Fibroblast of lung (primary cell): ENCODE data around the gene UBL4A.

Experiments used
- CTCF ChIP-seq, 2 donors: IDR thresholded peaks in 1 of 2; conservative IDR thresholded peaks in 1 of 2; 1 replicate in 1 of 2; 2 replicates in 1 of 2; pipeline ENCODE4 v1.5.1; 2011 to 2012; ENCODE audit warnings: low read length in 2 of 2, control low read depth in 1 of 2, inconsistent platforms in 1 of 2, low read depth in 1 of 2, mild to moderate bottlenecking in 1 of 2
- EZH2 ChIP-seq: IDR thresholded peaks from 2 replicates; pipeline ENCODE4 v1.5.1; 2012; ENCODE audit warnings: low read length, control low read depth, mild to moderate bottlenecking; ENCODE audit errors: missing control alignments

GRCh38 chrX:154505734-154506133 is 19.3 kb upstream of the UBL4A start:
- no peak for TF ChIP-seq CTCF (conservative IDR thresholded peaks at IDR 0.05 in 1 of 2, IDR thresholded peaks at IDR 0.05 in 1 of 2; ENCODE audit: low read depth in 1 of 2, low read length in 2 of 2)
- no peak for TF ChIP-seq EZH2
